ENCODE measurements around the gene ADAMTSL3. TPM values are rescaled to one million over a fixed set of nuclear protein-coding genes. Genes with fewer than 3 reads are reported as not detected.

The ADAMTSL3 gene
- total RNA-seq, 1 donor = 0.72 TPM

DNA sequence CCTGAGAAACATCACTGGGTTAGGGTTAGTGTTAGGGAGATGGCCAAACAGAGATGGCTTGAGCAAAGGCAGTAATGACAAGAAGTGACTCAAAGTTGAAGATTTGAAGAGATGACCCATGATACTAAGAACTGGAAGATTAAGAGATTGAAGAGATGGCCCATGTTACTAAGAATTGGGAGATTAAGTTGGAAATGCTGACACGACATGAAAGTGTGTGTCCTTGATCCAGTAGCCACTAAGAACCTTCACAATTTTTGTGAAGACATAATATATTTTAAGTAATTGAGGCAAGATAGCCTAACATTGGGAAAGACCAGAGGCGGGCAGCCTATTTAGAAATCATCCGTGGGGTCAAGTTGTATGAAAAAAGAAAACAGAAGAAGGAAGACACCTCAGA lies 239.4 kb downstream of the ADAMTSL3 start:
- Histone ChIP-seq H3K4me3 (ENCODE audit: insufficient read depth, low read length) (no peak overlapping the region), H3K79me2 (ENCODE audit: insufficient read depth, low read length) (no peaks in the 10 kb centered on the region), H3K36me3 (ENCODE audit: insufficient read depth, low read length) (no peaks in the 10 kb centered on the region), H2AFZ (ENCODE audit: low read length) (no peak overlapping the region), H3K4me1 (ENCODE audit: insufficient read depth, low read length) (no peaks in the 10 kb centered on the region), H4K20me1 (ENCODE audit: insufficient read depth, low read length) (no peaks in the 10 kb centered on the region), H3K27ac (ENCODE audit: low read depth, low read length) (no peak overlapping the region), H3K9me3 (ENCODE audit: low read depth, low read length) (no peaks in the 10 kb centered on the region), H3K27me3 (ENCODE audit: insufficient read depth, low read length) (no peaks in the 10 kb centered on the region), H3K4me2 (ENCODE audit: insufficient read depth, low read length) (no peak overlapping the region)
- no peak for DNase-seq (ENCODE audit: insufficient read length, low spot score, missing footprints)
- no peak for TF ChIP-seq CTCF (IDR thresholded peaks at IDR 0.05; ENCODE audit: extremely low read depth, low read depth, low read length)

DNA sequence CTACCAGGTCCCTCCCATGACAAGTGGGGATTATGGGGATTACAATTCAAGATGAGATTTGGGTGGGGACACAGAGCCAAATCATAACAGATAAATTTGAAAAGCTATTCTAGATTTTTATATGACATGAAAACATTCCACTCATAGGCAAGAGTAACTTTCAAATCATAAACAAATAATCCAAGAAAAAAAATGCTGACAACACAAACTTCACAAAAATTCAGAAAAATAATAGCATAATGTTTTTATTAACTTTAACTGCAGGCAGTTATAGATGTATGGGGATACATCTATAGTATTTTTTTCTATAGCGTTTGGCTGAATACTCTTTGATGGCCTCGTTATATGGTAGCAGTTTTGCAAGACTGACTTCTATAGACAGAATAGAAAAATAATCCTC lies 243.1 kb downstream of the ADAMTSL3 start:
- no peak overlapping the region for H3K27ac ChIP-seq (ENCODE audit: low read depth, low read length)
- no peak overlapping the region for H3K4me2 ChIP-seq (ENCODE audit: insufficient read depth, low read length)
- TF ChIP-seq CTCF (IDR thresholded peaks at IDR 0.05; ENCODE audit: extremely low read depth, low read depth, low read length) = no peak
- no peaks in the 10 kb centered on the region for H3K9me3 ChIP-seq (ENCODE audit: low read depth, low read length)
- no peaks in the 10 kb centered on the region for H3K36me3 ChIP-seq (ENCODE audit: insufficient read depth, low read length)
- no peak overlapping the region for H2AFZ ChIP-seq (ENCODE audit: low read length)
- H3K4me1 ChIP-seq (ENCODE audit: insufficient read depth, low read length) = no peaks in the 10 kb centered on the region
- H4K20me1 ChIP-seq (ENCODE audit: insufficient read depth, low read length) = no peaks in the 10 kb centered on the region
- DNase-seq (ENCODE audit: insufficient read length, low spot score, missing footprints) = no peak
- no peaks in the 10 kb centered on the region for H3K79me2 ChIP-seq (ENCODE audit: insufficient read depth, low read length)
- H3K4me3 ChIP-seq (ENCODE audit: insufficient read depth, low read length) = no peak overlapping the region
- H3K27me3 ChIP-seq (ENCODE audit: insufficient read depth, low read length) = peaks cover 6% of the 10 kb centered on the region

- Histone ChIP-seq H3K4me3 (ENCODE audit: insufficient read depth, low read length) (no peak overlapping the region), H3K4me1 (ENCODE audit: insufficient read depth, low read length) (no peaks in the 10 kb centered on the region), H3K9me3 (ENCODE audit: low read depth, low read length) (no peaks in the 10 kb centered on the region), H3K4me2 (ENCODE audit: insufficient read depth, low read length) (no peak overlapping the region), H3K27me3 (ENCODE audit: insufficient read depth, low read length) (peaks cover 6% of the 10 kb centered on the region), H3K27ac (ENCODE audit: low read depth, low read length) (no peak overlapping the region), H2AFZ (ENCODE audit: low read length) (no peak overlapping the region), H4K20me1 (ENCODE audit: insufficient read depth, low read length) (no peaks in the 10 kb centered on the region), H3K79me2 (ENCODE audit: insufficient read depth, low read length) (no peaks in the 10 kb centered on the region), H3K36me3 (ENCODE audit: insufficient read depth, low read length) (no peaks in the 10 kb centered on the region)
- TF ChIP-seq CTCF (IDR thresholded peaks at IDR 0.05; ENCODE audit: extremely low read depth, low read depth, low read length) = no peak
- DNase-seq (ENCODE audit: insufficient read length, low spot score, missing footprints) = no peak
These were observed 244.4 kb downstream of the ADAMTSL3 start for GRCh38 chr15:83898361-83898760.

DNA sequence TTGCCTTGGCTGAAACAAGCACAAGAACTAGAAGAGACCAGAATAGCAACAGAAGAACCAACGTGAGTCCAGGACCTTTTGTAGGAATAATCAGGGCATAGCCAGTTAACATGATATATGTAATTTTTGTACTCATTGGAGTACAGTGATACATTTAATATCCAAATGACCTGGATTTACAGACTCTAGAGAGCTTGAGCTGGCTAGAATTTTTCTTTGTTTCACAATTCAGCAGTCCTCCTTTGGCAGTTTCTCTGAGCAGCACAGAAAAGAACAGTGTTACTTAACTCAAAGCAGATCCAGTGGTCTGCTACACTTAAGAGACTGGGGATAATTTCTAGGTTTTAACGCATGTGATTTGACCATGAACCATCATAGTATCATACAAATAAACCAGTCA lies 245.7 kb downstream of the ADAMTSL3 start:
- H3K4me3 ChIP-seq (ENCODE audit: insufficient read depth, low read length) = no peak overlapping the region
- TF ChIP-seq CTCF (IDR thresholded peaks at IDR 0.05; ENCODE audit: extremely low read depth, low read depth, low read length) = no peak
- no peak for DNase-seq (ENCODE audit: insufficient read length, low spot score, missing footprints)
- H3K9me3 ChIP-seq (ENCODE audit: low read depth, low read length) = no peaks in the 10 kb centered on the region
- H4K20me1 ChIP-seq (ENCODE audit: insufficient read depth, low read length) = no peaks in the 10 kb centered on the region
- H3K27me3 ChIP-seq (ENCODE audit: insufficient read depth, low read length) = peaks cover 6% of the 10 kb centered on the region
- H3K36me3 ChIP-seq (ENCODE audit: insufficient read depth, low read length) = no peaks in the 10 kb centered on the region
- no peak overlapping the region for H3K4me2 ChIP-seq (ENCODE audit: insufficient read depth, low read length)
- no peak overlapping the region for H2AFZ ChIP-seq (ENCODE audit: low read length)
- H3K4me1 ChIP-seq (ENCODE audit: insufficient read depth, low read length) = no peaks in the 10 kb centered on the region
- no peaks in the 10 kb centered on the region for H3K79me2 ChIP-seq (ENCODE audit: insufficient read depth, low read length)
- H3K27ac ChIP-seq (ENCODE audit: low read depth, low read length) = no peak overlapping the region
